K562 (cell line): ENCODE measurements around the gene SORCS2. TPM values are rescaled to one million over a fixed set of nuclear protein-coding genes. Genes with fewer than 3 reads are reported as not detected.

Experiments
- ATAC-seq: fragments of 200-7000 bp; cut with Tn5 transposase; 3 replicates; pipeline ENCODE4 v1.9.1; 2020; ENCODE audit warnings: moderate library complexity
- BruUV-seq: library from RNA; stranded (reverse); fragments of 400-500 nt; replicated peaks from 2 replicates; lab custom pipeline; 2021; lab: Mats Ljungman, UMichigan
- CTCF ChIA-PET: fragments of 300-600 bp; formaldehyde crosslinking; extraction: SDS; loops from one replicate; lab custom pipeline; 2021; ENCODE audit warnings: low intra/inter-chr PET ratio; lab: Yijun Ruan, JAX
- POLR2A ChIA-PET: fragments of 300-600, 350-650 bp; sonication (Branson Sonifier 250); formaldehyde crosslinking; extraction: SDS; loops from one replicate; lab custom pipeline; 2021; ENCODE audit warnings: antibody characterized with exemption, inconsistent platforms; lab: Yijun Ruan, JAX
- DNase-seq, 4 experiments: peaks; one replicate each; pipeline versions ENCODE4 v3.0.0 to v3.0.0-alpha.2; 2011 to 2018; ENCODE audit warnings: low spot score in 3 of 4, mixed read lengths in 3 of 4; ENCODE audit errors: extremely low read depth in 1 of 4
- FAIRE-seq: peaks from 2 replicates; lab custom pipeline; 2011; peaks lifted over from hg19 to GRCh38; lab: Jason Lieb, UNC
- H2AFZ ChIP-seq: 2 replicates; pipeline ENCODE4 v1.6.0; 2011; ENCODE audit warnings: low read depth, low read length, control low read depth, inconsistent platforms
- H3K27ac ChIP-seq: fragments of 200-600 bp; 3 replicates; pipeline ENCODE4 v1.8.0; 2011; ENCODE audit warnings: low read depth, mild to moderate bottlenecking, control low read depth, inconsistent platforms, low read length, moderate library complexity, mixed read lengths; ENCODE audit errors: extremely low read depth
- H3K27me3 ChIP-seq, 2 experiments: fragments of 300-600 bp in 1 of 2; 2 replicates in 1 of 2; 3 replicates in 1 of 2; pipeline versions ENCODE4 v1.6.0 to v1.8.0; 2011; ENCODE audit warnings: inconsistent platforms in 2 of 2, low read length in 2 of 2, mild to moderate bottlenecking in 1 of 2, mixed read lengths in 1 of 2, moderate library complexity in 1 of 2; ENCODE audit not compliant: control insufficient read depth in 2 of 2, insufficient read depth in 2 of 2
- H3K36me3 ChIP-seq: fragments of 300-600 bp; 3 replicates; pipeline ENCODE4 v1.8.0; 2011; ENCODE audit warnings: mild to moderate bottlenecking, low read length, inconsistent platforms; ENCODE audit not compliant: control insufficient read depth, insufficient read depth
- H3K4me1 ChIP-seq, 2 experiments: fragments of 200-600 bp in 1 of 2; replicated peaks in 1 of 2; 2 replicates in 1 of 2; 3 replicates in 1 of 2; pipeline versions ENCODE4 v1.5.1 to v1.8.0; 2011; ENCODE audit warnings: inconsistent platforms in 2 of 2, low read length in 2 of 2, mild to moderate bottlenecking in 1 of 2, mixed read lengths in 1 of 2, moderate library complexity in 1 of 2; ENCODE audit not compliant: control insufficient read depth in 2 of 2, insufficient read depth in 2 of 2
- H3K4me2 ChIP-seq: 2 replicates; pipeline ENCODE4 v1.6.1; 2011; ENCODE audit warnings: low read length, control low read depth, inconsistent platforms, mixed read lengths; ENCODE audit not compliant: insufficient read depth
- H3K4me3 ChIP-seq: fragments of 200-600 bp; sonication (generic), shearing (Covaris generic); 2 replicates; pipeline ENCODE4 v1.5.1; 2016; ENCODE audit warnings: control low read depth, inconsistent platforms
- H3K79me2 ChIP-seq: fragments of 200-600 bp; 3 replicates; pipeline ENCODE4 v1.8.0; 2011; ENCODE audit warnings: low read length, inconsistent platforms; ENCODE audit not compliant: control insufficient read depth, insufficient read depth
- H3K9ac ChIP-seq, 2 experiments: 2 replicates each; pipeline versions ENCODE4 v1.6.0 to v1.6.1; 2011; ENCODE audit warnings: low read depth in 2 of 2, low read length in 2 of 2, control low read depth in 1 of 2, inconsistent platforms in 1 of 2, mild to moderate bottlenecking in 1 of 2, mixed read lengths in 1 of 2; ENCODE audit not compliant: insufficient read depth in 1 of 2
- H3K9me1 ChIP-seq: one replicate; pipeline ENCODE4 v1.6.0; 2011; ENCODE audit warnings: inconsistent platforms, mild to moderate bottlenecking, low read length, moderate library complexity; ENCODE audit not compliant: control insufficient read depth, insufficient read depth
- H3K9me3 ChIP-seq: replicated peaks from 2 replicates; pipeline ENCODE4 v1.5.1; 2011; ENCODE audit warnings: low read depth, low read length, inconsistent platforms; ENCODE audit not compliant: control insufficient read depth, insufficient read depth
- H4K20me1 ChIP-seq: replicated peaks from 2 replicates; pipeline ENCODE4 v1.6.1; 2011; ENCODE audit warnings: low read length, inconsistent platforms, mixed read lengths; ENCODE audit not compliant: control insufficient read depth, insufficient read depth
- ARNT ChIP-seq, 2 experiments: fragments of 450-650 bp; IDR thresholded peaks; 2 replicates each; pipeline ENCODE4 v1.6.1; 2016; ENCODE audit warnings: mild to moderate bottlenecking in 1 of 2
- E2F3 ChIP-seq: fragments of 250-450 bp; sonication (Bioruptor Pico); IDR thresholded peaks from 2 replicates; pipeline ENCODE4 v1.4.0; 2020; ENCODE audit warnings: mild to moderate bottlenecking
- JUND ChIP-seq, 2 experiments: IDR thresholded peaks; 2 replicates in 1 of 2; 3 replicates in 1 of 2; pipeline ENCODE4 v1.6.1; 2011; ENCODE audit warnings: borderline replicate concordance in 2 of 2, low read depth in 2 of 2, low read length in 2 of 2, improper control_type of control experiment in 1 of 2, missing biosample characterization in 1 of 2, missing genetic modification characterization in 1 of 2, missing genetic modification reagents in 1 of 2
- LEF1 ChIP-seq: fragments of 450-650 bp; IDR thresholded peaks from 2 replicates; pipeline ENCODE4 v1.6.1; 2016; ENCODE audit warnings: mild to moderate bottlenecking
- NCOA1 ChIP-seq: fragments of 450-650 bp; IDR thresholded peaks from 2 replicates; pipeline ENCODE4 v1.6.1; 2016; ENCODE audit warnings: low read depth
- PHF21A ChIP-seq: fragments of 450-650 bp; IDR thresholded peaks from 2 replicates; pipeline ENCODE4 v1.6.1; 2017; ENCODE audit warnings: low read depth, borderline replicate concordance
- SMARCA5 ChIP-seq: fragments of 450-650 bp; IDR thresholded peaks from 2 replicates; pipeline ENCODE4 v1.6.1; 2016
- ZEB2 ChIP-seq: fragments of 450-650 bp; IDR thresholded peaks from 2 replicates; pipeline ENCODE4 v1.6.1; 2016
- ZNF444 ChIP-seq: fragments of 250-450 bp; sonication (Bioruptor Pico); IDR thresholded peaks from 2 replicates; pipeline ENCODE4 v1.4.0; 2020; ENCODE audit warnings: mild to moderate bottlenecking, moderate library complexity
- ZNF778 ChIP-seq: fragments of 450-650 bp; formaldehyde crosslinking; IDR thresholded peaks from 2 replicates; pipeline ENCODE4 v1.4.0; 2020; ENCODE audit warnings: mild to moderate bottlenecking, moderate library complexity
- WGBS: fragments of 100-300 bp; shearing (Covaris generic); methylation state at CpG from one replicate; pipeline ENCODE4 v1.1.6; 2016; ENCODE audit warnings: low coverage, mixed read lengths; ENCODE audit not compliant: insufficient coverage; ENCODE audit errors: missing lambda C conversion rate; 5-methylcytosine and 5-hydroxymethylcytosine counted together
- in situ Hi-C: fragments of 300-500 bp; cut with MboI; formaldehyde crosslinking; loops from 4 replicates; pipeline ENCODE4 v1.15.0; 2018; ENCODE audit warnings: inconsistent platforms, mixed read lengths
- intact Hi-C: fragments of 100-400 bp; cut with micrococcal nuclease; formaldehyde crosslinking; loops from 2 replicates; pipeline ENCODE4 v1.14.2; 2022
- polyA plus RNA-seq, 8 experiments: library from polyadenylated mRNA; depleted of rRNA in 4 of 8; stranded (reverse) in 5 of 8; unstranded in 3 of 8; fragments of >200 nt; fragmentation: Nextera tagmentation in 2 of 8; fragmentation: Illumina TruSeq in 1 of 8; extraction: Ambion mirVana in 2 of 8; extraction: Trizol in 1 of 8; gene quantifications; 2 replicates each; pipeline versions ENCODE4 v1.2.1 to v1.2.3, GENCODE V29; 2011 to 2014; ENCODE audit warnings: inconsistent platforms in 1 of 8, missing spikeins in 1 of 8
- total RNA-seq, 7 experiments: library from RNA; depleted of rRNA in 6 of 7; stranded (reverse); fragments of >200 nt in 6 of 7; fragmentation: Illumina TruSeq in 2 of 7; extraction: Trizol in 2 of 7; gene quantifications; 2 replicates each; pipeline versions ENCODE4 v1.2.1 to v1.2.3, GENCODE V29; 2011 to 2021; ENCODE audit warnings: low replicate concordance in 1 of 7

The SORCS2 gene
- total and polyA plus RNA-seq, 9 of the 15 experiments (the other 6 are each of a cell fraction or from before 2014, with no cell fraction given), result not detected

DNA sequence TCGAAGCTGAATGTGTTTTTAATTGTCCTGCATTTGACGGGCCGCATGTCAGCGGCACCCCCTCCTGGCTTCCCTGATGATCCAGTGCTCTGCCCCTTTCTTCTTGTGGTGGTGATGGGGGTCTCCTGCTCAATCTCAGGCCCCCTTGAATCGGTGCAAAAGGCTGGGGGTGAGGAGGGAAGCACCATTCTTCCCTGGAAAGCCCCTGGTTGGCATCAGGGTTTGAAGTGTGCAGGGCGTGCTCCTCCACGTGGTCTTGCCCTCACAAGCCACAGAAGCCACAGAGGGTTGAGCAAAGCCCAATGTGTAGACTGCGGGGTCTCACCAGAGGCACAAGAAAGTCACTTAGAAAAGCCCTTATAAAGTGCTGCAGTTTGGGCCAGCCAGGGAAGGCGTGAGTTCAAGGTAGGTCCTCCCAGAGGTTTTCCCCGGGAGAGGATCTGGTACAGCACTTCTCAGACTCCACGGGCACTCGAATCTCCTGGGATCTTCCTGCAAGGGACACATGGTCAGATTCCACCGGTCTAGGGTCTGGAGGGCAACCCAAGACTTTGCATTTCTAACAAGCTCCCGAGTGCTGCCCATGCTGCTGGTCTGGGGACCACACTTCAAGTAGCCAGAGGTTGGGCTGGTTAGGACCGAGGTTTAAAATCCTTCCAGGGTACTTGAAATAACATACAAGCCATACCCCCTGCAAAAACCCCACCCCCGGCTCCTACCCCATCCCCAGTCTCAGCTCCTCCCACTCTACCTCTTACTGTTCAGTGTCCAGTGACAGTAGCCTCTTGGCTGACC is 207.3 kb downstream of the SORCS2 start:
- H3K27ac ChIP-seq, result no peak overlapping the region
- CTCF ChIA-PET, result no interaction called here
- ATAC-seq, result no peak
- peaks cover 7% of the 10 kb centered on the region for H4K20me1 ChIP-seq
- no peak overlapping the region for H3K9ac ChIP-seq
- H3K4me3 ChIP-seq, result no peak overlapping the region
- peaks cover 2 to 29% of the 10 kb centered on the region in 2 experiments; a peak in 3 of 5 replicates for H3K27me3 ChIP-seq
- H2AFZ ChIP-seq, result no peak overlapping the region
- no peak for DNase-seq
- POLR2A ChIA-PET, result interaction anchor here (0.6 kb wide), 2 partner anchors 9 to 404 kb away, joined by 3 read pairs; no protein-coding TSS in a partner anchor
- no peaks in the 10 kb centered on the region for H3K36me3 ChIP-seq
- H3K4me2 ChIP-seq, result no peak overlapping the region
- no TSS peak for BruUV-seq
- FAIRE-seq, result no peak
- TF ChIP-seq ZEB2, result no peak
- TF ChIP-seq ZNF778 (CRISPR knock-in tag), result no peak
- no peak for TF ChIP-seq LEF1
- no peak for TF ChIP-seq PHF21A
- TF ChIP-seq E2F3 (CRISPR knock-in tag), result no peak
- TF ChIP-seq ARNT (IDR thresholded peaks at IDR 0.05), result no peak
- TF ChIP-seq NCOA1, result no peak
- no peak for TF ChIP-seq JUND (IDR thresholded peaks at IDR 0.05; ENCODE audit: borderline replicate concordance, low read depth, low read length)
- no peak for TF ChIP-seq JUND (tag; IDR thresholded peaks at IDR 0.05; ENCODE audit: borderline replicate concordance, low read depth, low read length)
- no peak for TF ChIP-seq ZNF444 (CRISPR knock-in tag)
- no peak for TF ChIP-seq SMARCA5
- no peaks in the 10 kb centered on the region for H3K79me2 ChIP-seq
- 1% methylated on average over 15 of the region's 16 CpGs for WGBS
- no peaks in the 10 kb centered on the region for H3K9me3 ChIP-seq
- intact Hi-C loops, result no loop called here
- H3K9me1 ChIP-seq, result peaks cover 2% of the 10 kb centered on the region
- in situ Hi-C loops, result no loop called here
- no peaks in the 10 kb centered on the region for H3K4me1 ChIP-seq
